GM23338 (cell line): ENCODE data around the gene TCERG1L.

Experiments used
- CREB1 ChIP-seq: fragments of 250-450 bp; sonication (Bioruptor Pico); IDR thresholded peaks from 2 replicates; pipeline ENCODE4 v1.5.0; 2020; ENCODE audit warnings: low read depth, mild to moderate bottlenecking, moderate library complexity
- CTCF ChIP-seq, 2 experiments: fragments of 200-600 bp in 1 of 2; sonication (generic) in 1 of 2; conservative IDR thresholded peaks; 2 replicates each; pipeline versions ENCODE4 v1.5.1 to v1.6.1; 2016 to 2017; ENCODE audit warnings: antibody characterized with exemption in 2 of 2, low read depth in 2 of 2, mild to moderate bottlenecking in 2 of 2, moderate library complexity in 1 of 2
- EZH2 ChIP-seq: fragments of 200-600 bp; sonication (generic); IDR thresholded peaks from one replicate; pipeline ENCODE4 v1.8.0; 2017; ENCODE audit warnings: antibody characterized with exemption, mild to moderate bottlenecking, low read depth; ENCODE audit not compliant: unreplicated experiment
- EZH2phosphoT487 ChIP-seq: fragments of 200-600 bp; sonication (generic); IDR thresholded peaks from one replicate; pipeline ENCODE4 v1.8.1; 2018; ENCODE audit warnings: antibody characterized with exemption; ENCODE audit not compliant: unreplicated experiment
- JUNB ChIP-seq: IDR thresholded peaks from one replicate; pipeline ENCODE4 v1.6.1; 2016; ENCODE audit warnings: antibody characterized with exemption; ENCODE audit not compliant: unreplicated experiment
- POLR2AphosphoS5 ChIP-seq: IDR thresholded peaks from 2 replicates; pipeline ENCODE4 v1.6.1; 2016; ENCODE audit warnings: antibody characterized with exemption, low read depth

- no peak for TF ChIP-seq CTCF (conservative IDR thresholded peaks at IDR 0.05; ENCODE audit: low read depth in 2 of 2)
- no peak for TF ChIP-seq EZH2
- TF ChIP-seq EZH2phosphoT487 = no peak
- no peak for TF ChIP-seq CREB1 (CRISPR knock-in tag)
- TF ChIP-seq JUNB = no peak
- no peak for TF ChIP-seq POLR2AphosphoS5
Observed at GRCh38 chr10:131253931-131254858, 57.3 kb downstream of the TCERG1L start.
